Measurements from ENCODE around the gene DNAJC1.

Gene DNAJC1

DNA sequence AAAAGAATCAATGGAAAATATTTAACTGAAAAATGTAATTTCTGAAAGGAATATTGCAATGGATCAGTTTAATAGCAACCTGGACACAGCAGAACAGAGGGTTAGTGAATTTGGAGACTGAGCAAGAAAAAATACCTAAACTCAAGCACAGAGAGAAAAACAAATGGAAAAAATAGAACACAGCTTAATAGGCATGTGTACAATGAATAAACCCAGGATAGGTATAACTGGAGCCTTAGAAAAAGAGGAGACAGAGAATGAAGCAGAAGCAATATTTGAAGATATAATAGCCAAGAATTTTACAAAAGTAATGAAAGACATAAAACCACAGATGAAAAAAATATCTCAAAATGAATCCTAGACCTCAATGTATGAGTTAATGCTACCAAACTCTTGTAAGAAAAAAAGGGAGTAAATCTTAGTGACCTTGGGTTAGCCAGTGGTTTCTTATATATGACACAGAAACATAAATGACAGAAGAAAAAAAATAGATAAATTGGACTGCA is 2.9 kb upstream of the DNAJC1 start:
- TF ChIP-seq, protein P1, sequence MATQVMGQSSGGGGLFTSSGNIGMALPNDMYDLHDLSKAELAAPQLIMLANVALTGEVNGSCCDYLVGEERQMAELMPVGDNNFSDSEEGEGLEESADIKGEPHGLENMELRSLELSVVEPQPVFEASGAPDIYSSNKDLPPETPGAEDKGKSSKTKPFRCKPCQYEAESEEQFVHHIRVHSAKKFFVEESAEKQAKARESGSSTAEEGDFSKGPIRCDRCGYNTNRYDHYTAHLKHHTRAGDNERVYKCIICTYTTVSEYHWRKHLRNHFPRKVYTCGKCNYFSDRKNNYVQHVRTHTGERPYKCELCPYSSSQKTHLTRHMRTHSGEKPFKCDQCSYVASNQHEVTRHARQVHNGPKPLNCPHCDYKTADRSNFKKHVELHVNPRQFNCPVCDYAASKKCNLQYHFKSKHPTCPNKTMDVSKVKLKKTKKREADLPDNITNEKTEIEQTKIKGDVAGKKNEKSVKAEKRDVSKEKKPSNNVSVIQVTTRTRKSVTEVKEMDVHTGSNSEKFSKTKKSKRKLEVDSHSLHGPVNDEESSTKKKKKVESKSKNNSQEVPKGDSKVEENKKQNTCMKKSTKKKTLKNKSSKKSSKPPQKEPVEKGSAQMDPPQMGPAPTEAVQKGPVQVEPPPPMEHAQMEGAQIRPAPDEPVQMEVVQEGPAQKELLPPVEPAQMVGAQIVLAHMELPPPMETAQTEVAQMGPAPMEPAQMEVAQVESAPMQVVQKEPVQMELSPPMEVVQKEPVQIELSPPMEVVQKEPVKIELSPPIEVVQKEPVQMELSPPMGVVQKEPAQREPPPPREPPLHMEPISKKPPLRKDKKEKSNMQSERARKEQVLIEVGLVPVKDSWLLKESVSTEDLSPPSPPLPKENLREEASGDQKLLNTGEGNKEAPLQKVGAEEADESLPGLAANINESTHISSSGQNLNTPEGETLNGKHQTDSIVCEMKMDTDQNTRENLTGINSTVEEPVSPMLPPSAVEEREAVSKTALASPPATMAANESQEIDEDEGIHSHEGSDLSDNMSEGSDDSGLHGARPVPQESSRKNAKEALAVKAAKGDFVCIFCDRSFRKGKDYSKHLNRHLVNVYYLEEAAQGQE (IDR thresholded peaks at IDR 0.05; ENCODE audit: insufficient read depth in 1 of 2, low read depth in 2 of 2, low read length in 2 of 2) = no peak
- TF ChIP-seq POLR2AphosphoS5 (IDR thresholded peaks at IDR 0.05; ENCODE audit: low read depth, low read length) (no peak), FOXP2 (optimal IDR thresholded peaks at IDR 0.05; ENCODE audit: borderline replicate concordance, extremely low read depth, extremely low read length, insufficient read depth) (no peak), TAF1 (IDR thresholded peaks at IDR 0.05; ENCODE audit: borderline replicate concordance, insufficient read depth, low read length) (no peak), SIN3A (IDR thresholded peaks at IDR 0.05; ENCODE audit: borderline replicate concordance, insufficient read depth, low read length) (no peak)

DNA sequence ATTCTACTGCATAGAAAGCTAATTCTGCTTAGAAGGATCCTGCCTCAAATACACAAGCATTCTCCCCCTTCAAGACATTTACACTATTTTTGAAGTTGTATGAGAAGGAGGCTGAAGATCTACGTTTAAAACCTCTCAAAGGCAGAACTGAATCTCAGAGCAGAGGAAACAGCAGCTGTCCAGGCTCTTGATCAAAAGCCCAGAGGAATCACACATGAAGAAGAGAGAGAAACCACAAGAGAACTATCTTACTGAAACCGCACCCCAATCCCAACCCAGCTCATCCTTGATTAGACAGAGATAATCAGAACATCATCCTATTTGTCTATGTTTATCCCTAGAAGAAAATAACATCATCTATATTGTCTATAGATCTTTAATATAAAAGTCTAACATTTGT is 2.2 kb upstream of the DNAJC1 start:
- TF ChIP-seq, protein P1 (IDR thresholded peaks at IDR 0.05; ENCODE audit: insufficient read depth in 1 of 2, low read depth in 2 of 2, low read length in 2 of 2) = no peak
- TF ChIP-seq POLR2AphosphoS5 (IDR thresholded peaks at IDR 0.05; ENCODE audit: low read depth, low read length) (no peak), TAF1 (IDR thresholded peaks at IDR 0.05; ENCODE audit: borderline replicate concordance, insufficient read depth, low read length) (no peak), SIN3A (IDR thresholded peaks at IDR 0.05; ENCODE audit: borderline replicate concordance, insufficient read depth, low read length) (no peak), FOXP2 (optimal IDR thresholded peaks at IDR 0.05; ENCODE audit: borderline replicate concordance, extremely low read depth, extremely low read length, insufficient read depth) (no peak)

DNA sequence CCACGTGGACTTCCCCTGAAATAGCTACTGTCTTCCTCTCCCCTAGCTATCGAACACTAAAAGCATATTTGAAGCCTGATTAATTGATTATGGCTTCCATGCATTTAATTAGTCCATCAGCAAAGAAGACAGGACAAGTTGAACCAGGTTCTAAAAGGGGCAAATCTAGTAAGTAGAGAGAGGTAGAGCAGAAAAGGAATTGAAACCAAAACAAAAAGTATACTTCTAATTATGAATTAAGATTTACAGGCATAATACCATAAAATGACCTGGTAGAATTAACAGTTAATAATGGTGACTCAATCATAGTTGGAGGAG is 393 bp upstream of the DNAJC1 start:
- no peak for TF ChIP-seq POLR2AphosphoS5 (IDR thresholded peaks at IDR 0.05; ENCODE audit: low read depth, low read length)
- no peak for TF ChIP-seq TAF1 (IDR thresholded peaks at IDR 0.05; ENCODE audit: borderline replicate concordance, insufficient read depth, low read length)
- no peak for TF ChIP-seq FOXP2 (optimal IDR thresholded peaks at IDR 0.05; ENCODE audit: borderline replicate concordance, extremely low read depth, extremely low read length, insufficient read depth)
- TF ChIP-seq, protein P1 (IDR thresholded peaks at IDR 0.05; ENCODE audit: insufficient read depth in 1 of 2, low read depth in 2 of 2, low read length in 2 of 2) = no peak
- TF ChIP-seq SIN3A (IDR thresholded peaks at IDR 0.05; ENCODE audit: borderline replicate concordance, insufficient read depth, low read length) = no peak

DNA sequence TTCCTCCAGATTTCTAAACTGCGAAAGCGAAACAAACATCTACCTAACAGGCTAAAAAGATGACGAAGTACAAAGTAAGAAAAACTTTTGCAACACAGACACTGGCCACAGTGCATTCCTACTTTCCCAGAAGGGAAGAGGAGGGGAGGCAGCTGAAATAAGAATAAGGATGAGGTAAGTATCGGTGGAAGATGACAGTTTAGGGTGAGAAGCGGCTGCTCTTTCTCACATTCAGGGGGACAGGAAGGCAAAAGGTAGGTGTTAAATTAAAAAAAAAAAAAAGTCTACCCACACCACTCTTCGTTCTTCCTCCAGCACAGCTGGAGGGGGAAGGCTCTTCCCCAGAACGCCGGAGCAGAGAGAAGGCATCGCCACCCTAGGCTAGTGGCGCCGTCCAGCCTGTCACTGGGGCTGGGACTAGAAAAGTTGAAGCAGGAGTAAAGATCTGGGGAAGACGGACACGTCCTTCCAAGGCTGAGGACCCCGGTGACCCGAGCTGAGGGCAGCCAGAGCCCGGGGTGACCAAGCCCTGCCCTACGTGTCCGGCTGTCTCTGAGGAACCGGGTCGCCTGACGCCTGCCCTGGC is 846 bp downstream of the DNAJC1 start:
- TF ChIP-seq FOXP2 (optimal IDR thresholded peaks at IDR 0.05; ENCODE audit: borderline replicate concordance, extremely low read depth, extremely low read length, insufficient read depth) = no peak
- 0 out of 2 replicates have a peak, but pooled peaks have one; percentile 20 for TF ChIP-seq SIN3A (IDR thresholded peaks at IDR 0.05; ENCODE audit: borderline replicate concordance, insufficient read depth, low read length)

DNA sequence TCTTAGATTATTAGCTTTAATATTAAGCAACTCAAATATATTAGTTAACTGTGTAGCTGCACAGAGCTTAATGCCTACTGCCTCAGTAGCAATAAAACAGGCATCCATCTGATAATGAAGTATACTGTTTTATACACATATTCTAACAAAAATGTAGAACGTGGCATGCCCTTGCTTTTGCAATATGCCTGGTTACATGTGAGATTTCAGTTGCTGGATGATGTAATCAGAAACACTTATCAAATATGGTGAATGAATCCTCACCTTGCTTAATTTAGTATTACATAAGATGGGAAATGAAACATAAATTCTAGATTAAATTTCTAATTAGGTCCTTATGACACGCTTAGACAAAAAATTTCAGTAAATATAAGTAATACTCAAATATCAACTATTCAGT is 8.0 kb downstream of the DNAJC1 start:
- TF ChIP-seq FOXP2 (optimal IDR thresholded peaks at IDR 0.05; ENCODE audit: borderline replicate concordance, extremely low read depth, extremely low read length, insufficient read depth) (no peak), SIN3A (IDR thresholded peaks at IDR 0.05; ENCODE audit: borderline replicate concordance, insufficient read depth, low read length) (no peak), POLR2AphosphoS5 (IDR thresholded peaks at IDR 0.05; ENCODE audit: low read depth, low read length) (no peak), TAF1 (IDR thresholded peaks at IDR 0.05; ENCODE audit: borderline replicate concordance, insufficient read depth, low read length) (no peak)
- TF ChIP-seq, protein P1 (IDR thresholded peaks at IDR 0.05; ENCODE audit: insufficient read depth in 1 of 2, low read depth in 2 of 2, low read length in 2 of 2) = no peak

Data from PFSK-1 (cell line).